MM.1S (cell line): ENCODE data around the gene ORC3.
"Not testable (repeated sequence)": the region's sequence is repeated elsewhere in the genome, so short reads cannot be mapped to it uniquely, and the experiment has no call there.

Experiments
- DNase-seq: peaks from one replicate; pipeline ENCODE4 v3.0.0-alpha.2; 2015
- H2AFZ ChIP-seq: fragments of 300-600 bp; sonication (generic); 2 replicates; pipeline ENCODE4 v1.6.0; 2016; ENCODE audit warnings: antibody characterized with exemption, low read length
- H3F3A ChIP-seq: fragments of 300-600 bp; sonication (generic); 2 replicates; pipeline ENCODE4 v1.6.1; 2016; ENCODE audit warnings: mild to moderate bottlenecking, antibody characterized with exemption, low read length, moderate library complexity, mixed read lengths; ENCODE audit not compliant: insufficient read depth
- H3K27ac ChIP-seq: fragments of 300-600 bp; sonication (generic); 2 replicates; pipeline ENCODE4 v1.5.1; 2016; ENCODE audit warnings: mild to moderate bottlenecking, low read length
- H3K27me3 ChIP-seq: fragments of 300-600 bp; sonication (generic); replicated peaks from 2 replicates; pipeline ENCODE4 v1.6.0; 2016; ENCODE audit warnings: low read length; ENCODE audit not compliant: insufficient read depth
- H3K36me3 ChIP-seq: fragments of 300-600 bp; sonication (generic); replicated peaks from 2 replicates; pipeline ENCODE4 v1.6.1; 2016; ENCODE audit warnings: mild to moderate bottlenecking, low read length, mixed read lengths; ENCODE audit not compliant: insufficient read depth
- H3K4me1 ChIP-seq: fragments of 300-600 bp; sonication (generic); 2 replicates; pipeline ENCODE4 v1.6.1; 2016; ENCODE audit warnings: low read length, mixed read lengths
- H3K4me2 ChIP-seq: fragments of 300-600 bp; sonication (generic); 2 replicates; pipeline ENCODE4 v1.6.0; 2016; ENCODE audit warnings: low read depth, low read length
- H3K4me3 ChIP-seq: fragments of 300-600 bp; sonication (generic); 2 replicates; pipeline ENCODE4 v1.5.1; 2016; ENCODE audit warnings: low read length, mixed read lengths
- H3K79me2 ChIP-seq: fragments of 300-600 bp; sonication (generic); 2 replicates; pipeline ENCODE4 v1.6.1; 2016; ENCODE audit warnings: mixed run types, low read length, mixed read lengths
- H3K9ac ChIP-seq: fragments of 300-600 bp; sonication (generic); 2 replicates; pipeline ENCODE4 v1.6.1; 2016; ENCODE audit warnings: low read length, mixed read lengths
- H3K9me2 ChIP-seq: fragments of 300-600 bp; sonication (generic); replicated peaks from 2 replicates; pipeline ENCODE4 v1.6.1; 2016; ENCODE audit warnings: mild to moderate bottlenecking, low read length, mixed read lengths; ENCODE audit not compliant: insufficient read depth
- H3K9me3 ChIP-seq: fragments of 300-600 bp; sonication (generic); replicated peaks from 2 replicates; pipeline ENCODE4 v1.6.1; 2016; ENCODE audit warnings: mild to moderate bottlenecking, low read length, mixed read lengths; ENCODE audit not compliant: insufficient read depth
- H4K20me1 ChIP-seq: fragments of 300-600 bp; sonication (generic); 2 replicates; pipeline ENCODE4 v1.6.1; 2016; ENCODE audit warnings: mild to moderate bottlenecking, low read length, moderate library complexity, mixed read lengths; ENCODE audit not compliant: insufficient read depth
- EZH2 ChIP-seq: fragments of 300-600 bp; sonication (generic); optimal IDR thresholded peaks from 2 replicates; pipeline ENCODE3; 2017; ENCODE audit warnings: low read depth, mild to moderate bottlenecking, antibody characterized with exemption, low read length, mixed read lengths
- EZH2phosphoT487 ChIP-seq: fragments of 300-600 bp; sonication (generic); IDR thresholded peaks from 2 replicates; pipeline ENCODE4 v1.6.1; 2018; ENCODE audit warnings: antibody characterized with exemption, low read length
- TF ChIP-seq, protein P1 (sequence below): fragments of 300-600 bp; sonication (generic); IDR thresholded peaks from 2 replicates; pipeline ENCODE4 v1.5.1; 2016; ENCODE audit warnings: antibody characterized with exemption, low read length, mixed read lengths

The ORC3 gene

DNA sequence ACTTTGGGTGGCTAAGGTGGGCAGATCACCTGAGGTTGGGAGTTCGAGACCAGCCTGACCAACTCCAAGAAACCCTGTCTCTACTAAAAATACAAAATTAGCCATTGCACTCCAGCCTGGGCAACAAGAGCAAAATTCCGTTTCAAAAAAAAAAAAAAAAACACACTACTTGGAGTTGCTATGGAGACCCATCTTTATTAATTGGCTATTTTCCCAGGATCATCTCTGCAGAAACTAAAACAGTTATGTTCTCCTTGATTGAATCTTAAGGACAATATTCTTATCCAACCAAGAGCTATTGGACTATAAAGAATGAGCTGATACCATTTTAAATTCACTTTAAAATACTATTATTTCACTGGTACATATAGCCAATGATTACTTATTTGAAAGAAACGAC is 97.4 kb downstream of the ORC3 start:
- Histone ChIP-seq H3K27me3 (no peaks in the 10 kb centered on the region), H3F3A (no peaks in the 10 kb centered on the region), H2AFZ (no peak overlapping the region), H3K27ac (no peak overlapping the region), H3K36me3 (no peaks in the 10 kb centered on the region), H3K4me1 (peaks cover 7% of the 10 kb centered on the region), H3K4me3 (no peak overlapping the region), H3K4me2 (no peak overlapping the region), H3K79me2 (peaks cover 100% of the 10 kb centered on the region), H3K9me2 (no peaks in the 10 kb centered on the region), H4K20me1 (peaks cover 3% of the 10 kb centered on the region; the same call in 1 of the 2 replicates), H3K9me3 (no peaks in the 10 kb centered on the region), H3K9ac (no peak overlapping the region)
- no peak for DNase-seq
- TF ChIP-seq, protein P1, sequence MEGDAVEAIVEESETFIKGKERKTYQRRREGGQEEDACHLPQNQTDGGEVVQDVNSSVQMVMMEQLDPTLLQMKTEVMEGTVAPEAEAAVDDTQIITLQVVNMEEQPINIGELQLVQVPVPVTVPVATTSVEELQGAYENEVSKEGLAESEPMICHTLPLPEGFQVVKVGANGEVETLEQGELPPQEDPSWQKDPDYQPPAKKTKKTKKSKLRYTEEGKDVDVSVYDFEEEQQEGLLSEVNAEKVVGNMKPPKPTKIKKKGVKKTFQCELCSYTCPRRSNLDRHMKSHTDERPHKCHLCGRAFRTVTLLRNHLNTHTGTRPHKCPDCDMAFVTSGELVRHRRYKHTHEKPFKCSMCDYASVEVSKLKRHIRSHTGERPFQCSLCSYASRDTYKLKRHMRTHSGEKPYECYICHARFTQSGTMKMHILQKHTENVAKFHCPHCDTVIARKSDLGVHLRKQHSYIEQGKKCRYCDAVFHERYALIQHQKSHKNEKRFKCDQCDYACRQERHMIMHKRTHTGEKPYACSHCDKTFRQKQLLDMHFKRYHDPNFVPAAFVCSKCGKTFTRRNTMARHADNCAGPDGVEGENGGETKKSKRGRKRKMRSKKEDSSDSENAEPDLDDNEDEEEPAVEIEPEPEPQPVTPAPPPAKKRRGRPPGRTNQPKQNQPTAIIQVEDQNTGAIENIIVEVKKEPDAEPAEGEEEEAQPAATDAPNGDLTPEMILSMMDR = no peak
- TF ChIP-seq EZH2phosphoT487 (no peak), EZH2 (no peak)

- H3K27me3 ChIP-seq, H3F3A ChIP-seq, H3K4me3 ChIP-seq, H3K36me3 ChIP-seq, H3K9ac ChIP-seq, H3K4me2 ChIP-seq, H4K20me1 ChIP-seq, H3K27ac ChIP-seq, H3K9me3 ChIP-seq, H3K4me1 ChIP-seq, DNase-seq, H2AFZ ChIP-seq, H3K9me2 ChIP-seq: not testable (repeated sequence)
- H3K79me2 ChIP-seq = peaks cover 100% of the 10 kb centered on the region
These were observed 98.0 kb downstream of the ORC3 start for GRCh38 chr6:87687893-87688292.

- Histone ChIP-seq H3K79me2 (peaks cover 100% of the 10 kb centered on the region), H4K20me1 (peaks cover 12% of the 10 kb centered on the region; the same call in 1 of the 2 replicates), H3K9ac (no peak overlapping the region), H3K4me1 (peaks cover 11% of the 10 kb centered on the region), H3K36me3 (no peaks in the 10 kb centered on the region), H3K27me3 (no peaks in the 10 kb centered on the region), H3K4me2 (no peak overlapping the region), H3K9me2 (no peaks in the 10 kb centered on the region), H3K4me3 (no peak overlapping the region), H3K9me3 (no peaks in the 10 kb centered on the region), H3K27ac (no peak overlapping the region), H3F3A (no peaks in the 10 kb centered on the region), H2AFZ (no peak overlapping the region)
- no peak for DNase-seq
- TF ChIP-seq EZH2 = no peak
- no peak for TF ChIP-seq EZH2phosphoT487
- TF ChIP-seq, protein P1 = no peak
These were observed 100.5 kb downstream of the ORC3 start for GRCh38 chr6:87690441-87690840.

DNA sequence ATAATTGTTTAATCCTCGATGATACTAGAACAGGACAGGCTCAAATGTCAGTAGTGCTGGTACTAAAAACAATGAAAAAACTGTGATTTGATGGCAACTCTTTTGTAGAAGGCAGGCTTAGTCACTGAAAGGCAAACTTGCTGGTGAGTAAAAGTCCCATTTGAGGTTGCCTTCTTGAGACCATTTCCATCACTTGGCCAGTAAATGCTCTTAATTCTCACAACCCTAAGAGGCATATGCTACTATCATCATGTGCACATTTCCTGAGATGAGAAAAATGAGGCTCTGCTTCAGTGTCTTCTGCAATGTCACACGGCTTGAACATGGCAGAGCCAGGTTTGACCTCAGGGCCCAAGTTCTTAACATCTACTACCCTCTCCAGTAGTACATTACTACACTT is 102.2 kb downstream of the ORC3 start:
- Histone ChIP-seq H2AFZ (no peak overlapping the region), H3K27ac (no peak overlapping the region), H3K9me2 (no peaks in the 10 kb centered on the region), H3K4me2 (no peak overlapping the region), H3F3A (no peaks in the 10 kb centered on the region), H3K4me3 (no peak overlapping the region), H3K4me1 (peaks cover 13% of the 10 kb centered on the region), H3K27me3 (no peaks in the 10 kb centered on the region), H3K9ac (no peak overlapping the region), H4K20me1 (peaks cover 14% of the 10 kb centered on the region; the same call in 1 of the 2 replicates), H3K36me3 (no peaks in the 10 kb centered on the region), H3K9me3 (no peaks in the 10 kb centered on the region), H3K79me2 (peaks cover 100% of the 10 kb centered on the region)
- no peak for DNase-seq
- TF ChIP-seq EZH2 (no peak), EZH2phosphoT487 (no peak)
- TF ChIP-seq, protein P1 = no peak

GRCh38 chr6:87696817-87697216 is 106.9 kb downstream of the ORC3 start:
- H3K36me3 ChIP-seq, H3K27me3 ChIP-seq, H3K9ac ChIP-seq, H3K9me3 ChIP-seq, H3K27ac ChIP-seq, H3K4me2 ChIP-seq, H3K9me2 ChIP-seq, DNase-seq, H3K4me3 ChIP-seq, H2AFZ ChIP-seq: not testable (repeated sequence)
- Histone ChIP-seq H3F3A (peaks cover 15% of the 10 kb centered on the region), H4K20me1 (peaks cover 35% of the 10 kb centered on the region), H3K4me1 (peaks cover 21% of the 10 kb centered on the region), H3K79me2 (peaks cover 100% of the 10 kb centered on the region)
